ENCODE data around the gene SEMA4G.
"Not testable (repeated sequence)": the region's sequence is repeated elsewhere in the genome, so short reads cannot be mapped to it uniquely, and the experiment has no call there.

The SEMA4G gene

DNA sequence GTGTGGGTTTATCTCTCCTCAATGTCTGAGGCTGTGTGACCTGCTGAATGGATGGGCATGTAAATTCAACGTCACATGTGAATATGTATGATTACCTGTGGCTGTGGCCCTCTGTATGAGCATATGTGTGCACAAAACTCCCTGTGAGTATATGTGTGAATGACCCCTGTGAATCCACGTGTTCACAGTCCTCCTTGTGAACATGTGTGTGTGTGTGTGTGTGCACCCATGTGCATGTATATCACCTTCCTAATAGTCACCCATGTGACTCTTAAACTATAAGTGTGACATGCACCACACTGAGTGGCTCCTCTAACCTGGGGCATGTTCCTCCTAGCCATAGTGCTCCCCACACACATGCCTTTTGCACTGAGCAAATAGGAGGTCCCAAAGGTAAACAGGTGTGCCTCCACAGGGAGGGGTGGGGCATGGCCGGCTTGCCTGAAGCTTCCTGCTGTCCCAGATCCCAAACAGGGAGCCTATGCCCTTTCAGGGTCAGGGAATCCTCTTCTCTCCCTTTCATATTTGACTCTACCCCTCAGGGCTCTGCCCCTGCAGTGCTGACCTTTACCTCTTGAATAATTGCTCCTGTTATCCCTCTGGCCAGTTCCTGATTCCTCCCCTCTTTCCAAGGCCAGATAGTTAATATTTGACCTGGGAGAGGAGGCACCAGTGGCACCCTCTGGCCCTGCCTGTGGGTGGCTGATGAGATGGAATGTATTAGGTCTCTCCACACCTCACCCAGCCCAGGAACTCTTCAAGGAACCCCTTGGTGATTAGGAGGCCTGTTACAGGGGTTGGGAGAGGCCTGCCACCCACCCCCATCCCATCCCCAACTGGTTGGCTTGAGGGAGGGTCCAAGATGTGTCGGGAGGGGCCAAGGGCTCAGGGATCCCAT is 1.9 kb downstream of the SEMA4G start:
- H3K36me3 ChIP-seq (replicated peaks; ENCODE audit: low read depth, low read length): no peaks in the 10 kb centered on the region
- no peaks in the 10 kb centered on the region for H3K9me3 ChIP-seq (ENCODE audit: insufficient read depth, low read length)
- no peaks in the 10 kb centered on the region for H3K79me2 ChIP-seq (ENCODE audit: low read length)
- no peak overlapping the region for H3K27ac ChIP-seq (ENCODE audit: low read length)
- no peak for TF ChIP-seq EZH2phosphoT487 (IDR thresholded peaks at IDR 0.05; ENCODE audit: low read depth)
- TF ChIP-seq, protein P1, sequence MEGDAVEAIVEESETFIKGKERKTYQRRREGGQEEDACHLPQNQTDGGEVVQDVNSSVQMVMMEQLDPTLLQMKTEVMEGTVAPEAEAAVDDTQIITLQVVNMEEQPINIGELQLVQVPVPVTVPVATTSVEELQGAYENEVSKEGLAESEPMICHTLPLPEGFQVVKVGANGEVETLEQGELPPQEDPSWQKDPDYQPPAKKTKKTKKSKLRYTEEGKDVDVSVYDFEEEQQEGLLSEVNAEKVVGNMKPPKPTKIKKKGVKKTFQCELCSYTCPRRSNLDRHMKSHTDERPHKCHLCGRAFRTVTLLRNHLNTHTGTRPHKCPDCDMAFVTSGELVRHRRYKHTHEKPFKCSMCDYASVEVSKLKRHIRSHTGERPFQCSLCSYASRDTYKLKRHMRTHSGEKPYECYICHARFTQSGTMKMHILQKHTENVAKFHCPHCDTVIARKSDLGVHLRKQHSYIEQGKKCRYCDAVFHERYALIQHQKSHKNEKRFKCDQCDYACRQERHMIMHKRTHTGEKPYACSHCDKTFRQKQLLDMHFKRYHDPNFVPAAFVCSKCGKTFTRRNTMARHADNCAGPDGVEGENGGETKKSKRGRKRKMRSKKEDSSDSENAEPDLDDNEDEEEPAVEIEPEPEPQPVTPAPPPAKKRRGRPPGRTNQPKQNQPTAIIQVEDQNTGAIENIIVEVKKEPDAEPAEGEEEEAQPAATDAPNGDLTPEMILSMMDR (IDR thresholded peaks at IDR 0.05; ENCODE audit: low read depth, low read length): no peak
- no peak overlapping the region for H3K4me3 ChIP-seq (ENCODE audit: low read length)
- H2AFZ ChIP-seq (ENCODE audit: low read depth, low read length): no peak overlapping the region
- H3K4me1 ChIP-seq (ENCODE audit: low read length): peaks cover 7% of the 10 kb centered on the region; the same call in 1 of the 2 replicates
- no peaks in the 10 kb centered on the region for H3K27me3 ChIP-seq (ENCODE audit: low read depth, low read length)
- H3K9ac ChIP-seq (ENCODE audit: low read length): no peak overlapping the region
- no peak overlapping the region for H3K4me2 ChIP-seq (ENCODE audit: low read length)
- H4K20me1 ChIP-seq (ENCODE audit: insufficient read depth, low read length): no peaks in the 10 kb centered on the region

DNA sequence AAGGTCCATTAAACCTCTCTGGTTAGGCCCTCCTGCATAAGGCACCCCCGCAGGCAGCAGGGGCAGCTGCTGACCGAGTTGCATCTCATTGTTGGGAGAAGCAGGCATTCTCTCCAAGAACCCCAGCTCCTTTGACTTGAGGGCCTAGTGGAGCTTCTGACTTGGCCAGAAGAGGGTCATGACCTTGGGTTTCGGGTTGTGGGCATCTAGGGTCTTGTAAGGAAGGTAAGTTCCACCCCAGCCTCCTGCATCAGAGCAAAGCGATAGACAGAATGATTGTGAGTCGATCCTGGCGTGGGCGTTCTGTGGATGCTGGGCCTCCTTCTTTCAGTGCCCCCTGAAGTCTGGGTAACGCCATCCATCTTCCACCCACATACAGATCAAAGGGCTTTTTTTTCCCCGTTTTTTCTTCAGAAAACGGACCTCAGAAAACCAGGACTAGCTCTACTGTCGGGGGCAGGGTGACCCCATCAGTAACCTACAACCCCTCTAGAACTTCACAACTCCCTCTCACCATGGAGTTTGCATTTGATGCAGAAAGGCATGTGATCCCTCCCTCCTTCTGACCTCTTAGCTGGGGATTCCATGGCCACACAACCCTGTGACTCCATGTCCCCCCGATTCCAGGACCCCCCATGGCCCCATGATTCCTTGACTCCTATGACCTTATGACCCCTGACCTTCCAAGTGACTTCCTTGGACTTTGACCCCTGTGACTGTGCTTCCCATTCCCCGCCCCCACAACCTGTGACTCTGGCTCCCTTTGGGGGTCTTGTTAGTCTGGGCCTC is 3.0 kb downstream of the SEMA4G start:
- Histone ChIP-seq H4K20me1 (ENCODE audit: insufficient read depth, low read length) (no peaks in the 10 kb centered on the region), H3K4me3 (ENCODE audit: low read length) (no peak overlapping the region)
- no peak for TF ChIP-seq EZH2phosphoT487 (IDR thresholded peaks at IDR 0.05; ENCODE audit: low read depth)
- TF ChIP-seq, protein P1 (IDR thresholded peaks at IDR 0.05; ENCODE audit: low read depth, low read length): no peak

DNA sequence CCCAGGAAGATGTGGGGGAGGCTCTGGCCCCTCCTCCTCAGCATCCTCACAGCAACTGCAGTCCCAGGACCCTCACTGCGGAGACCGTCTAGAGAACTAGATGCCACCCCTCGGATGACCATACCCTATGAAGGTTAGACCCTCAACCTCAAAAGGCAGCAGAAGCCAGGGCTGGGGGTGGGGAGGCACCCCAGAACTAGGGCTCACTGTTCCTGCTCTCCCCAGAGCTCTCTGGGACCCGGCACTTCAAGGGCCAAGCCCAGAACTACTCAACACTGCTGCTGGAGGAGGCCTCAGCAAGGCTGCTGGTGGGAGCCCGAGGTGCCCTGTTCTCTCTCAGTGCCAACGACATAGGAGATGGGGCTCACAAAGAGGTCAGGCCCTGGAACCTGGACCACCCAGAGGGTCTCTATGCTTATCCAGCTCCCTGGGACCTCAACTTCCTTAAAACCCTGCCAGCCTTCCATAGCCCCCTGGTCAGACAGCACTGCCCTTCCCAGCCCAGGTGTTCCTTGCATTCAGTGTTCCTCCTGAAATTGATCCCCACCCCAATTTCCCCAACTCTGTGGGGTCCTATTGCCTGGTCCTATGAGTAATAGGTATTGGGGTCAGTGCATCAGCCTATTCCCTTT is 3.7 kb downstream of the SEMA4G start:
- no peak for TF ChIP-seq EZH2phosphoT487 (IDR thresholded peaks at IDR 0.05; ENCODE audit: low read depth)
- TF ChIP-seq, protein P1 (IDR thresholded peaks at IDR 0.05; ENCODE audit: low read depth, low read length): no peak
- Histone ChIP-seq H2AFZ (ENCODE audit: low read depth, low read length) (no peak overlapping the region), H3K79me2 (ENCODE audit: low read length) (no peaks in the 10 kb centered on the region), H3K4me1 (ENCODE audit: low read length) (peaks cover 7% of the 10 kb centered on the region; the same call in 1 of the 2 replicates), H3K36me3 (replicated peaks; ENCODE audit: low read depth, low read length) (no peaks in the 10 kb centered on the region), H3K9ac (ENCODE audit: low read length) (no peak overlapping the region), H3K27me3 (ENCODE audit: low read depth, low read length) (no peaks in the 10 kb centered on the region), H3K9me3 (ENCODE audit: insufficient read depth, low read length) (no peaks in the 10 kb centered on the region), H4K20me1 (ENCODE audit: insufficient read depth, low read length) (no peaks in the 10 kb centered on the region), H3K4me3 (ENCODE audit: low read length) (no peak overlapping the region), H3K4me2 (ENCODE audit: low read length) (no peak overlapping the region), H3K27ac (ENCODE audit: low read length) (no peak overlapping the region)

More for the DNA sequence above, 3.0 kb downstream of the SEMA4G start:
- no peak overlapping the region for H3K27ac ChIP-seq (ENCODE audit: low read length)
- no peaks in the 10 kb centered on the region for H3K36me3 ChIP-seq (replicated peaks; ENCODE audit: low read depth, low read length)
- no peaks in the 10 kb centered on the region for H3K27me3 ChIP-seq (ENCODE audit: low read depth, low read length)
- H2AFZ ChIP-seq (ENCODE audit: low read depth, low read length): no peak overlapping the region
- H3K4me1 ChIP-seq (ENCODE audit: low read length): peaks cover 7% of the 10 kb centered on the region; the same call in 1 of the 2 replicates
- H3K79me2 ChIP-seq (ENCODE audit: low read length): no peaks in the 10 kb centered on the region
- no peak overlapping the region for H3K9ac ChIP-seq (ENCODE audit: low read length)
- H3K4me2 ChIP-seq (ENCODE audit: low read length): no peak overlapping the region
- H3K9me3 ChIP-seq (ENCODE audit: insufficient read depth, low read length): no peaks in the 10 kb centered on the region

DNA sequence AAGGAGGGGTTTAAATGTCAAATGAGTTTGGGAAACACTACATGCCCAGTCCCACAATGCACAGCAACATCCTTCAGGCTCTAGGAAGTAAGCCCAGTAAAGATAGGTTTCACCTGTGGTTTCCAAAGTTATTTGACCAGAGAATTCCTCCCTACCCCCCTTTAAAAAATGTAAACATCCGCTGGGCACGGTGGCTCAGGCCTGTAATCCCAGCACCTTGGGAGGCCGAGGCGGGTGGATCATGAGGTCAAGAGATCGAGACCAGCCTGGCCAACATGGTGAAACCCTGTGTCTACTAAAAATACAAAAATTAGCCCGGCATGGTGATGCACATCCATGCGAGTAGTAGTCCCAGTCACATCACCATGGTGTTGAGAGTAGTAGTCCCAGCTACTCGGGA is 6.1 kb downstream of the SEMA4G start:
- not testable (repeated sequence) for H3K27me3 ChIP-seq (ENCODE audit: low read depth, low read length); H3K4me3 ChIP-seq (ENCODE audit: low read length); H4K20me1 ChIP-seq (ENCODE audit: insufficient read depth, low read length); H3K79me2 ChIP-seq (ENCODE audit: low read length); H3K4me2 ChIP-seq (ENCODE audit: low read length); H3K9ac ChIP-seq (ENCODE audit: low read length); H3K4me1 ChIP-seq (ENCODE audit: low read length); H3K9me3 ChIP-seq (ENCODE audit: insufficient read depth, low read length); H3K36me3 ChIP-seq (replicated peaks; ENCODE audit: low read depth, low read length); H3K27ac ChIP-seq (ENCODE audit: low read length); H2AFZ ChIP-seq (ENCODE audit: low read depth, low read length)

Measured in OCI-LY3 (cell line).